Epidermal melanocyte (primary cell): ENCODE data around the gene ZNF675.
"Not testable (repeated sequence)": the region's sequence is repeated elsewhere in the genome, so short reads cannot be mapped to it uniquely, and the experiment has no call there.

ENCODE experiments used
- DNase-seq: peaks from one replicate; pipeline ENCODE4 v3.0.0; 2011; ENCODE audit warnings: low spot score; ENCODE audit not compliant: insufficient read length

Gene ZNF675

DNA sequence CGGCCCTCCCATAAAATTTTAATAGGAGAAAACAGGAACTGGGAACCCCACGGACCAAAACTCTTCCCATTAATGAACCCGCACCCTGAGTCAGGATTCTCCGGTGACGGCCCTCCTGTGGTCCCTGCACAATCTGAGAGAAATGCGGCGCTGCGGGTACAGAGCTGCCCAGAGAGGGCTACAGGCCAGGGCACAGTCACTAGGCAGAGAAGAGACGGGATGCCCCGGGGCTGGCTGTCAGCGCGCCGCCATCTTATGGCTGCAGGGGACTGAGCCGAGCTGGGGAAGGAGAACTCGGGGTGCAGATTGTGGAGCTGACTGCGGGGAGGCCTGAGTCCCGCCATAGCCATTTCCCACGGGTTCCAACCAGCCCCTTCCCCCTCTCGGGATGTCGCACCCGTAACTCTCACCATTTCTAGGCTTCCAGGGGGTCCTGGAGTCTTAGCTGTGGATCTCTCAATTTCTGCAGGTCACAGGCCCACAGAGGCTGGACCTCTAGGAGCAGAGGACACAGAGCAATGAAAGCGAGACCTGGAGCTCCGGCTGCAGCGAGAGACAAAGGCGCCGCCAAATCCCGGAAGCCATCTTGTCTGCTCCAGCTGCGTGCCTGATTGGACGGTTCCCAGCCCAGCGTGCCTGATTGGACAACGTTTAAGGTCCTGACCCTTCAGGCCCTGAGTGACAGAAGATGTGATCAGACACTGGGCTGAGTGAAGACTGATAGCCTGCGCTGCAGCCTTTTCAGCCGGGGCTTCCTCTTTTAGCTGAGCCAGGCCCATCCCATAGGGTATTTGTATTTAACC is at the start of gene ZNF675:
Gene ZNF675 (minus strand): TSS at position 592 of the 803 bp plus-strand sequence. CDS start 179 bp downstream, at position 413.
- DNase-seq: peak; percentile 76

DNA sequence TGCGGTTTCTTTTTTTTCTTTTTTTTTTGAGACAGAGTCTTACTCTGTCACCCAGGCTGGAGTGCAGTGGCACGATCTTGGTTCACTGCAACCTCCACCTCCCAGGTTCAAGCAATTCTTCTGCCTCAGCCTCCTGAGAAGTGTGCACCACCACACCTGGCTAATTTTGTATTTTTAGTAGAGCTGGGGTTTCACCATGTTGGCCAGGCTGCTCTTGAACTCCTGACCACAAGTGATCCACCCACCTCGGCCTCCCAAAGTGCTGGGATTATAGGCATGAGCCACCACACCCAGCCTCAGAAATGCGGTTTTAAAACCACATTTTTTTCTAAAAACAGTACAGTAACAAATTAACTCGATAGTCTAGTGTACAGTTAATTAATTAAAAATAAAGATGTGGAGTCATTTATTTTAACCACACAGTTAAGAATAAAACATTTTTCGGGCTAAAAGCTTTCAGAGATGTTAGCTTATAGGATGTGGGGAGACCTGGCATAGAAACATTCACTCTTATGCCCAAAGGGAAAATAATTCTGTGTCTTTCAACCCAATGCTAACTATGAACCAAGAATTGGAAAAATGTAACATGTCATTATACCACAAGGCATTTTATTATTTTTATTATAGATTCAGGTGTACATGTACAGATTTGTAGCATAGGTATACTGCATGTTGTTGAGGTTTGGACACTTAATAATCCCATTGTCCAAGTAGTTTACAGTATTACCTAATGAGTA is 43.9 kb upstream of the ZNF675 start:
- DNase-seq: not testable (repeated sequence)

DNA sequence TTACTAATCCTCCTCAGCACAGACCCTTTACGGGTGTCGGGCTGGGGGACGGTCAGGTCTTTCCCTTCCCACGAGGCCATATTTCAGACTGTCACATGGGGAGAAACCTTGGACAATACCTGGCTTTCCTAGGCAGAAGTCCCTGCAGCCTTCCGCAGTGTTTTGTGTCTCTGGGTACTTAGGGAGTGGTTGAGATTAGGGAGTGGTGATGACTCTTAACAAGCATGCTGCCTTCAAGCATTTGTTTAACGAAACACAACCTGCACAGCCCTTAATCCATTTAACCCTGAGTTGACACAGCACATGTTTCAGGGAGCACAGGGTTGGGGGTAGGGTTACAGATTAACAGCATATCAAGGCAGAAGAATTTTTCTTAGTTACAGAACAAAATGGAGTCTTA is 37.1 kb upstream of the ZNF675 start:
- not testable (repeated sequence) for DNase-seq

DNA sequence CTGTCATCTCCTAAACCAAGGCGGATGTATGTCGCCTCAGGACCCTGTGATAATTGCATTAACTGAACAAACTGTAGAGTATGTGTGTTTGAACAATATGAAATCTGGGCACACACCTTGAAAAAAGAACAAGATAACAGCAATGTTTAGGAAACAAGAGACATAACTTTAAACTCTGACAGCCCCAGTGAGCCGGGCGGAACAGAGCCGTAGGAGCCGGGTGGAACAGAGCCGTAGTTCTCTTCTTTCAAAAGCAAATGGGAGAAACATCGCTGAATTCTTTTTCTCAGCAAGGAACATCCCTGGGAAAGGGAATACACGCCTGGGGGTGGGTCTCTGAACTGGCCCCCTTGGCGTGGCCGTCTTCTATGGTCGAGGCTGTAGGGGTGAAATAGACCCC is 31.8 kb upstream of the ZNF675 start:
- DNase-seq: no peak

DNA sequence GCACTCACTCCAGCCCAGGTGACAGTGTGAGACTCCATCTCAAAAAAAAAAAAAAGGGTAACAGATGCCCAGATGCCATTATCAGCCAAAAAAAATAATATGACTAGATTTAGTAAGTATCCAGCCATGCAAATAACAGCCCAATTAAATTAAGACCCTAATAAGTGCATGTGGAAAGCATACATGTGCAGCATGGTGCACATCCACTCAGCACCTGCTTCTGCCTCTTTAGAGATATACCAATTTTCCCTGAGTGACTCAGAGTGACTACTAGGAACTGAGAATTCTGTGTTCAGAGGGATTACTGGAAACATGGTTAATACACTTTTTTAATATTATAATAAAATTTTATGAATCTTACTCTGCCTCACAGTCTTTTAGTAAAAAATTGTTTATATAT is 29.8 kb upstream of the ZNF675 start:
- no peak for DNase-seq

DNA sequence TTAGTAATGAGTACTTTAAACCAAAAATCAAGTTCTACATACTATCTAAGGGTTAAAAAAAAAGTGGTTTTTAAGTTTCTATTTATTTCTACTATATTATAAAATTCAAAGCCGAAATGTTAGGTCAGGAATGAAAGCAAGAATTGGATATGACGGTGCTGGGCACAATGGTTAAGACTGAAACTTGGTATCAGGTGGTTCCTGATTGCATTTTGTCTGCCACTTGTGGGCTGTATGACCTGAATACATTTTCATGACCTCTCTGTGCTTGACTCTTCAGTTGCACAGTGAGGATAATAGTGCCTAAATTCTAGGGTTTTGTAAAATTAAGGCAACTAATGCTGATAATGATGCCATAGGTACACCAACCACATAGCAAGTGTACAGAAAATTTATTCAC is 22.3 kb upstream of the ZNF675 start:
- DNase-seq: no peak

DNA sequence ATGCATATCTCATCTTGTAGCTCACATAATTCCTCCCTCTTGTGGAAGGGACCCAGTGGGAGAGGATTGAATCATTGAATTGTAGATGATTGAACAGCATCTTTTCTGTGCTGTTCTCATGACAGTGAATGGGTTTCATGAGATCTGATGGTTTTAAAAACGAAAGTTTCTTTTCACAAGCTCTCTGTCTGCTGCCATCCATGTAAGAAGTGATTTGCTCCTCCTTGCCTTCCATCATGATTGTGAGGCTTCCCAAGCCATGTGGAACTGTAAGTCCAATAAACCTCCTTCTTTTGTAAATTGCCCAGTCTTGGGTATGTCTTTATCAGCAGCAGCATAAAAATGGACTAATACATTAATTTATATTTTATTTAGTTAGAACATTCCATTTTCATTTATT is 19.6 kb upstream of the ZNF675 start:
- no peak for DNase-seq

DNA sequence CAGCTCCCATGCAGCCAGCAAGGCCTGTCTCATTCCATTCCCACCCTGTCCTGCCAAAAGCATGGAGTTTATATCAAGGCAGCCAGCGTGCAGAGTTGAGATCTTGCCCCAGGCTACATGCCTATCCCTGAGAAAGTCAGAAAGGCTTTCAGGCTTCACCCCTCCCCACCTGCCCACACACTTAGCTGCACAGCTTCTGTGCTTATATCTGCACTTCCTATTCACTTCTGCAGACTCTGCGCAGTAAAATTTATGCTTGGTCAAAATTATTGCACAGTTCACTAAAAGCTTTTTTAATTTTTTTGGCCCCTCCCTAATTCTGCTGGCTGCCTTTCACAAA is 12.5 kb upstream of the ZNF675 start:
- DNase-seq: no peak

DNA sequence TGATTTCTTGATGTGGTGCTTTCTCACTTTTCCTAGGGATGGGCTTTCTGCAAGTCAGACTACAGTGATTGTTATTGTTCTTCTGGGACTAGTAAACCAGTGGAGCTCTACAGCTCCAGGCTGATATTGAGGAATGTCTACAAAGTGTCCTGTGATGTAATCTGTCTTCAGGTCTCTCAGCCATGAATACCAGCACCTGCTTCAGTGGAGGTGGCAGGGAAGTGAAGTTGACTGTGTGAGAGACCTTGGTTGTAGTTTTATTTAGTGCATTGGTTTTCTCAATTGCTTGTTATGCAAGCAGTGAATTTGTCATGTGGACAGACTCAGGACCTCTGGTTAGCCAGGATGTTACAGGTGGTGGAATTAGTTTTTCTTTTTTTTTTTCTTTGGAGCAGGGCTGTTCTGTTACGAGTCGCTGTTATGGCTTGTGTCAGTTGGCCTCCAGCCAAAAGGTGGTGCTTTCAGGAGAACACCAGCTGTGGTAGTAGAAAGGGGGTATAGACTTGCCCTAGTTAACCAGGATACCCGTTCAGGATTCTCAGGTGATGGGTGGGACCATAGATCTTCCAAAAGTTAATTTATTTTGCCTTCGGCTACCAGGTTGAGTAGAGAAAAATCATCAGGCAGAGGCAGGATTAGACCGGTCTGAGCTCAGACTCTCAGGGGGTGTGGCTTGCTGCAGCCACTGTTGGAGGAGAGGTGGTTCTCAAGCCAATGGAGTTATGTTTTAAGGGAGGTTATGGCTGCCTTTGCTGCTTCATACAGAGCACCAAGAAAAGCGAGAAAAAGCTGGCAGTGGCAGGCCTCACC is 11.9 kb upstream of the ZNF675 start:
- DNase-seq: no peak

DNA sequence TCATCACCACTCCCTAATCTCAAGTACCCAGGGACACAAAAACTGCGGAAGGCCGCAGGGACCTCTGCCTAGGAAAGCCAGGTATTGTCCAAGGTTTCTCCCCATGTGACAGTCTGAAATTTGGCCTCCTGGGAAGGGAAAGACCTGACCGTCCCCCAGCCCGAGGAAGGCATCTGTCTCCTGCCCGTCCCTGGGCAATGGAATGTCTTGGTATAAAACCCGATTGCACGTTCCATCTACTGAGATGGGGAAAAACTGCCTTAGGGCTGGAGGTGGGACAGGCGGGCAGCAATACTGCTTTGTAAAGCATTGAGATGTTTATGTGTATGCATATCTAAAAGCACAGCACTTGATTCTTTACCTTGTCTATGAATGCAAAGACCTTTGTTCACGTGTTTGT is 5.9 kb upstream of the ZNF675 start:
- DNase-seq: not testable (repeated sequence)

DNA sequence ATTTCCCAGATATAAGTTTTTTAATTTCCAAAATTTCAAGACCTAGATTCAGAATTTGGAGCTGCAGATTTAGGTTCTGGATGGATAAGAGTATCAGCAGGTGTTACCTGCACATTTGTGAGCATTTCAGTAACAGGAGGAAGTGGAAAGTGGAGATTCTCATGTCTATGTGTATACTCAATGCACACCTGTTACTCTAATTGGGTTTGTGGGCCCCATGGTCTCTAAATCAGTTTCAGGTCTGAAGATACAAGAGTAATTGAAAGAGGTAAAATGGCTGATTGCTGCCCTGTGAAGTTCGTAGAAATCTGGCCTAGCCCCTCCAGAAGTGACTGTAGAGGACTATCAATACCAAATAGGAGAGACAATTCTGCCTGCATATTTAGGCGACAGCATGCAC is 13.9 kb downstream of the ZNF675 start:
- no peak for DNase-seq

DNA sequence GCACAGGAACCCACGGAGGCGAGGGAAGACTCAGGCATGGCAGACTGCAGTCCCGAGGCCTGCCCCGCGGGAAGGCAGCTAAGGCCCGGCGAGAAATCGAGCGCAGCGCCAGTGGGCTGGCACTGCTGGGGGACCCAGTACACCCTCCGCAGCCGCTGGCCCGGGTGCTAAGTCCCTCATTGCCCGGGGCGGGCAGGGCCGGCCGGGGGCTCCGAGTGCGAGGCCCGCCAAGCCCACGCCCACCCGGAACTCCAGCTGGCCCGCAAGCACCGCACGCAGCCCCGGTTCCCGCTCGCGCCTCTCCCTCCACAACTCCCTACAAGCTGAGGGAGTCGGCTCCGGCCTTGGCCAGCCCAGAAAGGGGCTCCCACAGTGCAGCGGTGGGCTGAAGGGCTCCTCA is 18.4 kb downstream of the ZNF675 start:
- DNase-seq: not testable (repeated sequence)

DNA sequence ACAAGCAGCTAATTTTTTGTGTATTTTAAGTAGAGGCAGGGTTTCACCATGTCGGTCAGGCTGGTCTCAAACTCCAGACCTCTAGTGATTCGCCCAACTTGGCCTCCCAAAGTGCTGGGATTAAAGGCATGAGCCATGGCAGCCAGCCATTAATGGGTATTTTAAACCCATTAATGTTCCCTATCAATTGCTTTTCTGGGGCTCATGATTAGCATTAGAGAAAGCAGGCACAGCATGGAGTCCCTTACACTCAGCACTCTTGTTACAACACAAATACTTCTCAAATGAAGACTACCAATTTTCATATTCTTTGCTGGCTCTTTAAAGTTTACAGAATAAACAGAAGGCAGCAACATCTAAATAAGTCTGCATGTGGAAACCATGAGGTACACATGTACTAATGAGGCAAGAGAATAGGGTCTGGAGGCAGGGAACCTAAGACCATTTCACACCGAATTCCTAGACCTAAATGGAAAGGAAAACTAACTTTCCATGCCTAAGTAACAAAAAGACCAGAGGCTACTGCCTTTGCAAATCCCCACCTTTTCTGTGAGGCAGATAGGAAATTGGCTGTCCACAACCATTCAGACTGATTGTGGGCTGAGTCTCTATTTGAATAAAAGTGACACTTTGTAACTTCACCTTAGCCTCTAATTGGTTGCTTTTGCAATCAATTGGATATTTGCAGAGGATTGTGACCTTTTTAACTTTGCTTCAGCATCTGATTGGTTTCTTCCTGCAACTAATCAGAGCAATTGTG is 21.2 kb downstream of the ZNF675 start:
- DNase-seq: no peak

DNA sequence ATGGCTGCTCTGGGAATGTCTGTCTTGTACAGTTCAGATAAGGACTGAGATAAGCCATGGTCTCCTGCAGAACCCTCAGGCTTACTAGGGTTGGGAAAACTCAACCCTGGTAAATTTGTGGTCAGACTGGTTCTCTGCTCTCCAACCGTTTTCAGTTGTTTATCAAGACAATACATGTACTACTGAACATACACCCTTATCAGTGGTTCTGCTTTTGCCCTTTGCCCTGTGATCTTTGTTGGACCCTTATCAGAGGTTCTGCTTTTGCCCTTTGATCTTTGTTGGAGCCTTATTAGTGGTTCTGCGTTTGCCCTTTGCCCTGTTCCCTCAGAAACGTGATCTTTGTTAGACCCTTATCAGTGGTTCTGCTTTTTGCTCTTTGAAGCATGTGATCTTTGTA is 37.2 kb downstream of the ZNF675 start:
- DNase-seq: not testable (repeated sequence)
